Fibroblast of pulmonary artery (primary cell): ENCODE data around the gene FRMD4A.
"Not testable (repeated sequence)": the region's sequence is repeated elsewhere in the genome, so short reads cannot be mapped to it uniquely, and the experiment has no call there.

Experiments used
- DNase-seq: peaks from one replicate; pipeline ENCODE4 v3.0.0-alpha.2; 2010; ENCODE audit warnings: low read depth
- H3K4me3 ChIP-seq: replicated peaks from 2 replicates; pipeline ENCODE4 v1.5.1; 2011; ENCODE audit warnings: low read depth, mild to moderate bottlenecking, control low read depth, low read length, moderate library complexity
- TF ChIP-seq, protein P1 (sequence below): IDR thresholded peaks from 2 replicates; pipeline ENCODE4 v1.5.1; 2011; ENCODE audit warnings: mild to moderate bottlenecking, control low read depth, low read length, inconsistent platforms; ENCODE audit errors: missing control alignments

FRMD4A gene

DNA sequence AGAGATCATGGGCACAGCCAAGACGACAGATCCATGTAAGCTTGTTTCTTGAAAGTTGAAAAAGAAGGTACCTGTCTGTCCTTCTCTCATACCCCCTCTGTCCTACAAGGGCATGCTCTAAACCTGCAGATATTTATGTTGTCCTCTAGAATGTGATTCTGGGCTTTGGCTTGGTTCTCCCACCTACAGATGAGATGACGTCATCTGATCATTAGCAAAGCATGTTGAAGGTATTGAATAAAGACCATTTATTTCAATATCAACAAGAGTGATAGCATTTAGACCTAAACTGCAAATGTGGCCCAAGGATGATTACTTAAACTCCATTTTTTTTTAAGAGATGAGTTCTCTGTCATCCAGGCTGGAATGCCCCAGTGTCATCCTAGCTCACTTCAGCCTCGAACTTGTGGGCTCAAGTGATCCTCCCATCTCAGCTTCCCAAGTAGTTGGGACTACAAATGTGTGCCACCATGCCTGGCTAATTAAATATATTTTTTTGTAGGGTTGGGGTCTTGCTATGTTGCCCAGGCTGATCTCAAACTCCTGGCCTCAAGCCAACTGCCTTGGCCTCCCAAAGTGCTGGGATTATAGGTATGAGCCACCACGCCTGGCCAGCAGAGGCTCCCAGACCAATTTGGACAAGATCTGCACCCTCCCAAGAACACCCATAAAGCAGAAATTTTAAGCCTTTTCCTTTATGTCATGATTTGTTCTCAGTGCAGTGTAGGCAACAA lies 559.8 kb downstream of the FRMD4A start:
- TF ChIP-seq, protein P1, sequence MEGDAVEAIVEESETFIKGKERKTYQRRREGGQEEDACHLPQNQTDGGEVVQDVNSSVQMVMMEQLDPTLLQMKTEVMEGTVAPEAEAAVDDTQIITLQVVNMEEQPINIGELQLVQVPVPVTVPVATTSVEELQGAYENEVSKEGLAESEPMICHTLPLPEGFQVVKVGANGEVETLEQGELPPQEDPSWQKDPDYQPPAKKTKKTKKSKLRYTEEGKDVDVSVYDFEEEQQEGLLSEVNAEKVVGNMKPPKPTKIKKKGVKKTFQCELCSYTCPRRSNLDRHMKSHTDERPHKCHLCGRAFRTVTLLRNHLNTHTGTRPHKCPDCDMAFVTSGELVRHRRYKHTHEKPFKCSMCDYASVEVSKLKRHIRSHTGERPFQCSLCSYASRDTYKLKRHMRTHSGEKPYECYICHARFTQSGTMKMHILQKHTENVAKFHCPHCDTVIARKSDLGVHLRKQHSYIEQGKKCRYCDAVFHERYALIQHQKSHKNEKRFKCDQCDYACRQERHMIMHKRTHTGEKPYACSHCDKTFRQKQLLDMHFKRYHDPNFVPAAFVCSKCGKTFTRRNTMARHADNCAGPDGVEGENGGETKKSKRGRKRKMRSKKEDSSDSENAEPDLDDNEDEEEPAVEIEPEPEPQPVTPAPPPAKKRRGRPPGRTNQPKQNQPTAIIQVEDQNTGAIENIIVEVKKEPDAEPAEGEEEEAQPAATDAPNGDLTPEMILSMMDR = no peak
- no peak for DNase-seq
- no peak overlapping the region for H3K4me3 ChIP-seq

DNA sequence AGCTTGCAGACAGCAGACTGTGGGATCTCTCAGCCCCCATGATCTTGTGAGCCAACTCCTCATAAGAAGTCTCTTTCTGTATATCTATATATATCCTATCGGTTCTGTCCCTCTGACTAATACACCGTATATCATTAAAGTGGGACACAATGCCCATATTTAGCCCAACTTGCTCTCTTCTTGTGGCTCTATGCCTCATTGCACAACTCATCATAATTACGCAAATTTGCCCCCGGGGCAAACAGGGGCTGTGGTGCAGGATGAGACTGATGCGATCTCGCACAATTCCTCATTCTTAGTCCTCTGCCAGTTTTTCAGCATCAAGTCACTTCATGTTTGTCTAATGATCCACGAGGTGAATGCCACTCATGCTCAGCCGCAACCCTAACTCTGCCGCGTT lies 560.8 kb downstream of the FRMD4A start:
- TF ChIP-seq, protein P1 = no peak
- H3K4me3 ChIP-seq = no peak overlapping the region
- DNase-seq = peak; percentile 35

DNA sequence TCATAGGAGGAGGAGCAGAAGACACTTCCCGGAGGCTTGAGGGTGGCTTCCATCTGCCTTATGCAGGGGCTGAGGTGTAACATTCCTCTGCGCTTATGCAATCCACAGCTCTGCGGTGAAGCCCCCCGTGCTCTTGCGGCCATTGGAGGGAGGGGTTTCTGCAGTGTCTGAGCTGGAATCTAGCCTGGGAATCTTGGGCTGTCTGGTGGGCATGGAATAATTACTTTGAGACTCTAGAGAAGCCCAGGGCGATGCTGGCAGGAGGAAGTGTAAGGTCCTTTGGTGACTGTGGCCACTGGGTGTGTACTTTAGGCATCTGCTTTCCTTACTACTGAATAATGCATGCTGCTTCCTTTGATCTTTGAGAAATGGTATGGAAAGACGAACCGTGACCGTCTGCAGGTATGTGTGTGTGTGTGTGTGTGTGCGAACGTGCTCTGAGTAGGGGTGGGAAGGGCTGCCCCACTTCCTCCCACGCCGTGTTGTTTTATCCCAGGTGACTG lies 563.0 kb downstream of the FRMD4A start:
- DNase-seq = no peak
- TF ChIP-seq, protein P1 = no peak
- no peak overlapping the region for H3K4me3 ChIP-seq

DNA sequence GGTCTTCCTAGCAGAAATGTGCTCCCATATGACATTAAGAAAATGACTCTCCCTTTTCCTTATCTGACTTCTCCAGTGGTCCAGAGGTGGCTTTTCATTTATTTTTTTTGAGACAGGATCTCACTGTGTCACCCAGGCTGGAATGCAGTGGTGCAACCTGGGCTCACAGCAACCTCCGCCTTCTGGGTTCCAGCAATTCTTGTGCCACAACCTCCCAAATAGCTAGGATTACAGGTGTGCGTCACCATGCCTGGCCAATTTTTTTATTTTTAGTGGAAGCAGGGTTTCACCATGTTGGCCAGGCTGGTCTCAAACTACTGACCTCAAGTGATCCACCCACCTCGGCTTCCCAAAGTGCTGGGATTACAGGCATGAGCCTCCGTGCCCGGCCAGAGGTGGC lies 563.6 kb downstream of the FRMD4A start:
- H3K4me3 ChIP-seq, DNase-seq: not testable (repeated sequence)

DNA sequence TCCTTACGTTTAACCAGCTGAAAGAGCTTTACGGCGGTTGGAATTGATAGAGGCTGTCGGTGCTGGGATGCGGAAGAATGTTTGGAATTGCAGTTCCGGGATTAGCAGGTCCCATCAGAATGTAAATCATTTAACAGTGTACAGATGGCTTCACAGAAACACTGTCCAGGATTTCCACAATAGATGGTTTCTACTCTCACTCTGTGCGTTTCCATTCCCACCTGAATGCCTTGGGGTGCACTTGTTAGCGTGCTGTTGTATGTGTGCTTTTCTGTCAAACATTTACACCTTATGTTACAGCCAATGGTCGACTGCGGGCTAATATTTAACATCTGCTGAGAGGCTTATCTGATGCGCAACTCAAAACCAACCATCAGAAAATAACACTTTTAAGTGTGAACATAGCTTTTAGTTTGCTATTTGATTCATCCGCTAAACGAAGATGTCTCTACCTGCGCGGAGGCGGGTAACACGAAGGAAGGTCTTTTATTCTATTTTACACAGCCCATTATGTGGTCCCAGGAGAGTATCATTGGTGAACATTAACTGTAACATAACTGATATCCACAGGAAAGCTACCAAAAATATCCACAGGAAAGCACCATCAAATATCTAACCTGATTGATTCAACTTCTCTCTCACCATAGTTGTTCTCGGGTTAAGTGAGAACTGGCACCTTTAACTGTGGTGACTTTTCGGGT lies 564.9 kb downstream of the FRMD4A start:
- TF ChIP-seq, protein P1 = no peak

DNA sequence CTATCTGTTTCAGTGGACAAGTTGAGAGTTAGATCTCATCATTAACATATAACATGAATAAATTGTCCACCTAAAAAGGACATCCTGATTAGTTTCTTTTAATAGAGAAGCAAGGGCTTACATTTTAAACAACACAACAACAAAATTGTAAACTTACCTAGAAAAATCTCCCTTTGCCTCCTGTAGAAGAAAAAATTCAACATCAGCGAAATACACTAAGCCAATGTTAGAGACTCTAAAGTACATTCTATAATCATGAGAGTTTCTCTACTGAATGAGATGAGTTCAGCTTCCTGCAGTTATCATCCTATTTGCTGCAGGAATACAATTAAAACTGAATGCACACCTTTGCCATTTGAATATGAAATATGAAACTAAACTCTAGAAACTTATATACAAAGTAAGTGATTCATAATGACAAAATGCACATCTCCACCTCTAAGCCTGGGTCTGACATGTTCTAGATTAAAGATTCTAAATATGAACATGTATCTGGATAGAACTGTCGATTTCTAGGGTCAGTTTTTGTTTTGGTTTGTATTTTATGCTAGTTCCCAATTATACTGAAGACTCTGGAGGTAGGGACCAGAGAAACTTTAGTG lies 569.1 kb downstream of the FRMD4A start:
- no peak for DNase-seq
- TF ChIP-seq, protein P1 = no peak
- H3K4me3 ChIP-seq = no peak overlapping the region

More for the DNA sequence above, 564.9 kb downstream of the FRMD4A start:
- no peak for DNase-seq
- no peak overlapping the region for H3K4me3 ChIP-seq

DNA sequence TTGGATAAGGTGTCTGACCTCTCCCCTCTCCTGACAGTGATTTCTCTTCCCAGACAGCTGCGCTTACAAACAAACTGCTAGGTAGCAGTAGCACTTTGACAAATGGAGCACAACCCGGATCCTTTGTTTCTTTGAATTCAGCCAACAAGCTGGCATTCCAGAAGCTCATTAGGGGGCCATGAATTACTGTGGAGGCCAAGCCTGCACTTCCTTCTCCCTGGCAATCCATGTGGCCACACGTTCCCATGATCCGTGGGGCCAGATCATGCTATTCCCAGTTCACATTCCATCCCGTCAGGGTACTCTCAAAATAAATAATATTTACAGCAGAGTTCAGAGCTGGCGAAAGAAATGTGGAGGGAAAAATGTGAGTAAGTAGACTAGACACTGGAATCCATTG lies 571.6 kb downstream of the FRMD4A start:
- H3K4me3 ChIP-seq = no peak overlapping the region
- TF ChIP-seq, protein P1 = no peak
- DNase-seq = no peak
